Ovary (tissue), 9 donors: Measurements from ENCODE around the gene ABLIM2. TPM values are rescaled to one million over a fixed set of nuclear protein-coding genes. Genes with fewer than 3 reads are reported as not detected.

Experiments
- DNase-seq, 5 donors: peaks; one replicate each; pipeline ENCODE4 v3.0.0-alpha.2; 2019 to 2020
- H3K27ac ChIP-seq, 2 donors: fragments of 200-600 bp; one replicate each; pipeline versions ENCODE4 v1.5.1 to v1.8.0; 2019 to 2022
- H3K27me3 ChIP-seq: fragments of 200-600 bp; one replicate; pipeline ENCODE4 v1.8.0; 2022
- H3K36me3 ChIP-seq: fragments of 200-600 bp; sonication (generic); one replicate; pipeline ENCODE4 v1.5.1; 2019
- H3K4me1 ChIP-seq: one replicate; pipeline ENCODE4 v1.8.1; 2013; ENCODE audit warnings: mild to moderate bottlenecking, moderate library complexity; ENCODE audit not compliant: insufficient read depth
- H3K4me3 ChIP-seq: fragments of 200-600 bp; sonication (generic); one replicate; pipeline ENCODE4 v1.5.1; 2017
- H3K9me3 ChIP-seq, 2 donors: fragments of 200-600 bp in 1 of 2; sonication (generic) in 1 of 2; one replicate each; pipeline versions ENCODE4 v1.5.1 to v1.8.1; 2013 to 2019; ENCODE audit warnings: mild to moderate bottlenecking in 1 of 2, moderate library complexity in 1 of 2
- CTCF ChIP-seq, 3 donors: fragments of 450-650 bp in 2 of 3; fragments of 200-600 bp in 1 of 3; IDR thresholded peaks; one replicate each; pipeline versions ENCODE4 v1.5.1 to v1.8.0; 2016 to 2022; ENCODE audit warnings: antibody characterized with exemption in 3 of 3, mild to moderate bottlenecking in 1 of 3
- EP300 ChIP-seq: sonication (generic); formaldehyde crosslinking; IDR thresholded peaks from one replicate; pipeline ENCODE4 v1.6.1; 2017; ENCODE audit warnings: antibody characterized with exemption
- POLR2A ChIP-seq: fragments of 450-650 bp; IDR thresholded peaks from one replicate; pipeline ENCODE4 v1.6.1; 2017; ENCODE audit warnings: antibody characterized with exemption, mild to moderate bottlenecking, moderate library complexity
- WGBS, 3 donors: extraction: QIAGEN DNeasy Blood & Tissue Kit in 1 of 3; methylation state at CpG; one replicate each; pipeline versions ENCODE4 v1.1.5 to v1.1.7; 2013 to 2017; 5-methylcytosine and 5-hydroxymethylcytosine counted together
- intact Hi-C, 4 donors: fragments of 100-400 bp; cut with DNase I; formaldehyde crosslinking; loops; one replicate each; pipeline versions ENCODE4 v1.11.0 to v1.15.1; 2022 to 2023
- polyA plus RNA-seq, 2 donors: library from polyadenylated mRNA; stranded (reverse); fragments of 200-250 nt in 1 of 2; fragments of 350-450 nt in 1 of 2; fragmentation: Illumina TruSeq in 1 of 2; extraction: RNeasy Lipid Tissue Mini Kit (QIAGEN cat#74804) in 1 of 2; gene quantifications; one replicate each; pipeline ENCODE4 v1.2.3, GENCODE V29; 2013 to 2014
- total RNA-seq, 7 donors: library from RNA; depleted of rRNA in 2 of 7; stranded (reverse); fragments of >200 nt in 2 of 7; fragmentation: NEBNext Ultra II Directional in 3 of 7; extraction: Animal tissue kit (Norgen Biotek cat#: 25700) in 3 of 7; gene quantifications; one replicate each; pipeline versions ENCODE4 v1.1.0 to v1.2.4, GENCODE V29; 2016 to 2023
- donor health status: DM: no; HTN: no; CAD: no; lungs with moderate emphysema.
- donor health status: DM: no; HTN: no; CAD: no.
- donor health status: Bipolar disorder and iron deficiency.
- donor health status: DM: yes; HTN: yes; CAD: no.
- donor health status: DM: no; HTN: no; CAD: no.
- donor health status: DM: yes; HTN: yes; CAD: no.

The ABLIM2 gene
- total and polyA plus RNA-seq, 9 donors, result 0.81 to 7.9 (median 2.1) TPM

GRCh38 chr4:8185295-8185694, 26.7 kb upstream of the ABLIM2 start:
- 67 to 76% (median 75%) methylated on average over 9 of the region's 9 CpGs for WGBS, 3 donors
- H3K27ac ChIP-seq, result no peak overlapping the region

DNA sequence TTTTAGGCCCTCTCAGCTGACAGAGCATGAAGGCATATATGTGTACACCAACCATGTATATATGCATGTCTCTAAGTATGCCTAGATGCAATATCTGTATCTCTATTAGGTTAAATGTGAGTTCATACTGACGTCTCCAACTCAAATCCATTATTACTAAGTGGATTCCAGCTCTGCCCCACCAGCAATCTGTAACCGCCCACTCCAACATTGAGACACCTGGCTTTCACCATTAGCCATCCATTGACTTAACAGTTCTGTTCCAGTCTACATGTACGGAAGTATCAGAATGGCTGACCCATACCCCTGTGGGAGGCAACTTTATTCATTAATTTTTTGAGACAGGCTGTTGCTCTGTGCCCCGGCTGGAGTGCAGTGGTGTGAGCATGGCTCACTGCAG, 25.4 kb upstream of the ABLIM2 start:
- no peaks in the 10 kb centered on the region for H3K27me3 ChIP-seq
- no peak for DNase-seq
- intact Hi-C loops, result loop anchor here in 1 of 4 donors (10.0 kb wide), 1 partner anchor 1721 kb away; no protein-coding TSS in a partner anchor
- no peak overlapping the region for H3K4me3 ChIP-seq
- H3K4me1 ChIP-seq, result no peaks in the 10 kb centered on the region
- 73 to 75% (median 74%) methylated on average over 4 of the region's 4 CpGs for WGBS, 3 donors
- no peak overlapping the region for H3K27ac ChIP-seq
- H3K36me3 ChIP-seq, result no peaks in the 10 kb centered on the region
- no peaks in the 10 kb centered on the region for H3K9me3 ChIP-seq
- no peak for TF ChIP-seq POLR2A
- no peak for TF ChIP-seq EP300
- TF ChIP-seq CTCF (IDR thresholded peaks at IDR 0.05), result no peak

More at GRCh38 chr4:8185295-8185694, 26.7 kb upstream of the ABLIM2 start:
- Histone ChIP-seq H3K4me3 (no peak overlapping the region), H3K27me3 (no peaks in the 10 kb centered on the region), H3K4me1 (no peaks in the 10 kb centered on the region), H3K36me3 (no peaks in the 10 kb centered on the region), H3K9me3 (no peaks in the 10 kb centered on the region)
- no peak for TF ChIP-seq POLR2A
- no peak for TF ChIP-seq EP300
- no peak for TF ChIP-seq CTCF (IDR thresholded peaks at IDR 0.05)
- intact Hi-C loops, result loop anchor here in 1 of 4 donors (10.0 kb wide), 1 partner anchor 1720 kb away; no protein-coding TSS in a partner anchor
- no peak for DNase-seq

- intact Hi-C loops, result loop anchor here in 1 of 4 donors (10.0 kb wide), 1 partner anchor 1722 kb away; no protein-coding TSS in a partner anchor
- WGBS, 3 donors, result 47 to 61% (median 48%) methylated on average over 23 to 25 of the region's 25 CpGs
- Histone ChIP-seq H3K36me3 (no peaks in the 10 kb centered on the region), H3K27me3 (no peaks in the 10 kb centered on the region), H3K4me3 (no peak overlapping the region), H3K9me3 (no peaks in the 10 kb centered on the region), H3K4me1 (no peaks in the 10 kb centered on the region), H3K27ac (no peak overlapping the region)
- TF ChIP-seq CTCF (IDR thresholded peaks at IDR 0.05), result no peak
- TF ChIP-seq EP300, result no peak
- TF ChIP-seq POLR2A, result no peak
- DNase-seq, result peak in 4 of 5 donors; percentile 47 to 80 (median 62)
Measured at GRCh38 chr4:8182858-8183725, 24.5 kb upstream of the ABLIM2 start.

DNA sequence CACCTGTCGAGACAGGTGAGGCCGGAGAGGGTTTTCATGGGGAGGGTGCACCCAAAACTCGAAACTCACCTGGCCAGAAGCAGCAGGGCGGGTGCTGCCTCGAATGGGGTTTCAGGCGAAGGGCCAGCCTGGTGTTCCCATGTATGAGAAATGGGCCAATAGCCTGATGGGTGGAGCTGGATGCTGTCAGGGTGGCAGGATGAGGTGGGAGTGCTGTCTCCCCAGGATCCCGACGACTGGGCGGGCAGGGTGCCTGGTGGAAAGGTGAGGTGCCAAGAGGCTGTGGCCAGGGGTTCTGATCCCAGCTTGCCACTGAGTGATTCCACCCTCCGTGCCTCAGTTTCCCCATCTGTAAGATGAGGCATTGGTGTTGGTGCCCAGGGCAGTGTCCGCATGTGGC, 23.7 kb upstream of the ABLIM2 start:
- intact Hi-C loops, result loop anchor here in 1 of 4 donors (10.0 kb wide), 1 partner anchor 1723 kb away; no protein-coding TSS in a partner anchor
- no peak for DNase-seq
- no peak overlapping the region for H3K4me3 ChIP-seq
- no peaks in the 10 kb centered on the region for H3K4me1 ChIP-seq
- no peaks in the 10 kb centered on the region for H3K27me3 ChIP-seq
- no peaks in the 10 kb centered on the region for H3K36me3 ChIP-seq
- H3K27ac ChIP-seq, result no peak overlapping the region
- TF ChIP-seq POLR2A (no peak), EP300 (no peak), CTCF (IDR thresholded peaks at IDR 0.05) (no peak)
- H3K9me3 ChIP-seq, result no peaks in the 10 kb centered on the region
- 87 to 92% (median 92%) methylated on average over 10 to 11 of the region's 11 CpGs for WGBS, 3 donors
